Activated effector memory CD4-positive, alpha-beta T cell treated with Interleukin-2 at 50 U/mL for 16 hours (primary cell): ENCODE measurements around the gene CASP7.
"Not testable (repeated sequence)": the region's sequence is repeated elsewhere in the genome, so short reads cannot be mapped to it uniquely, and the experiment has no call there.

Source experiments
- DNase-seq: peaks from one replicate; pipeline ENCODE4 v3.0.0-alpha.2; 2020

The CASP7 gene

GRCh38 chr10:113754768-113755167, 75.1 kb downstream of the CASP7 start:
- no peak for DNase-seq

GRCh38 chr10:113756940-113757543, 77.3 kb downstream of the CASP7 start:
- DNase-seq, result no peak

GRCh38 chr10:113762083-113762482, 82.4 kb downstream of the CASP7 start:
- DNase-seq, result no peak

- DNase-seq, result no peak
Observed at GRCh38 chr10:113764582-113764981, 84.9 kb downstream of the CASP7 start.

- no peak for DNase-seq
Observed at GRCh38 chr10:113765910-113766309, 86.2 kb downstream of the CASP7 start.

GRCh38 chr10:113767222-113767621, 87.5 kb downstream of the CASP7 start:
- no peak for DNase-seq

GRCh38 chr10:113770346-113770745, 90.6 kb downstream of the CASP7 start:
- DNase-seq, result no peak

- not testable (repeated sequence) for DNase-seq
Observed at GRCh38 chr10:113771131-113771530, 91.4 kb downstream of the CASP7 start.

- DNase-seq, result no peak
Observed at GRCh38 chr10:113775686-113776294, 96.1 kb downstream of the CASP7 start.

- no peak for DNase-seq
Observed at GRCh38 chr10:113776553-113776952, 96.8 kb downstream of the CASP7 start.
